OCI-LY7 (cell line): ENCODE data around the gene SCN8A. TPM values are rescaled to one million over a fixed set of nuclear protein-coding genes. Genes with fewer than 3 reads are reported as not detected.

ENCODE experiments used
- BruUV-seq: library from RNA; stranded (reverse); fragments of 400-500 nt; replicated peaks from 2 replicates; lab custom pipeline; 2021; lab: Mats Ljungman, UMichigan
- CTCF ChIA-PET: fragments of 300-600 bp; sonication (Branson Sonifier 250); formaldehyde crosslinking; loops from one replicate; lab custom pipeline; 2022; ENCODE audit warnings: antibody characterized with exemption; ENCODE audit not compliant: unreplicated experiment; lab: Charles Lee
- POLR2A ChIA-PET: fragments of 300-600 bp; sonication (Branson Sonifier 250); formaldehyde crosslinking; loops from one replicate; lab custom pipeline; 2022; ENCODE audit warnings: antibody characterized with exemption; lab: Charles Lee
- DNase-seq: peaks from one replicate; pipeline ENCODE4 v3.0.0-alpha.2; 2015; ENCODE audit warnings: low spot score
- H2AFZ ChIP-seq: fragments of 200-600 bp; sonication (generic), shearing (Covaris generic); 2 replicates; pipeline ENCODE4 v1.6.1; 2014; ENCODE audit warnings: mild to moderate bottlenecking, antibody characterized with exemption, low read length, moderate library complexity
- H3K27ac ChIP-seq: fragments of 200-600 bp; sonication (generic); 2 replicates; pipeline ENCODE4 v1.5.1; 2014; ENCODE audit warnings: mixed run types, low read depth, mild to moderate bottlenecking, moderate library complexity, low read length, inconsistent platforms; ENCODE audit not compliant: poor library complexity, severe bottlenecking
- H3K36me3 ChIP-seq: fragments of 200-600 bp; sonication (generic); 2 replicates; pipeline ENCODE4 v1.6.1; 2014; ENCODE audit warnings: mild to moderate bottlenecking, antibody characterized with exemption, low read length, moderate library complexity, mixed read lengths; ENCODE audit not compliant: insufficient read depth
- H3K4me1 ChIP-seq: fragments of 200-600 bp; sonication (generic); 2 replicates; pipeline ENCODE4 v1.5.1; 2014; ENCODE audit warnings: mild to moderate bottlenecking, low read length; ENCODE audit not compliant: insufficient read depth, poor library complexity, severe bottlenecking
- H3K4me2 ChIP-seq: fragments of 200-600 bp; sonication (generic); 2 replicates; pipeline ENCODE4 v1.6.1; 2014; ENCODE audit warnings: mild to moderate bottlenecking, low read length
- H3K4me3 ChIP-seq: fragments of 200-600 bp; sonication (generic); 2 replicates; pipeline ENCODE4 v1.5.1; 2014; ENCODE audit warnings: mild to moderate bottlenecking, low read depth, low read length; ENCODE audit not compliant: poor library complexity, severe bottlenecking
- H3K79me2 ChIP-seq: fragments of 200-600 bp; sonication (generic); 2 replicates; pipeline ENCODE4 v1.6.1; 2016; ENCODE audit warnings: low read depth, mild to moderate bottlenecking, low read length, moderate library complexity, mixed read lengths; ENCODE audit not compliant: insufficient read depth
- H3K9me2 ChIP-seq: fragments of 200-600 bp; sonication (generic); 2 replicates; pipeline ENCODE4 v1.6.1; 2016; ENCODE audit warnings: mild to moderate bottlenecking, low read length, mixed read lengths; ENCODE audit not compliant: insufficient read depth
- H3K9me3 ChIP-seq: fragments of 200-600 bp; sonication (generic); 2 replicates; pipeline ENCODE4 v1.6.1; 2014; ENCODE audit warnings: mild to moderate bottlenecking, mixed run types, low read length, mixed read lengths
- H4K20me1 ChIP-seq: fragments of 200-600 bp; sonication (generic); 2 replicates; pipeline ENCODE4 v1.6.1; 2014; ENCODE audit warnings: mild to moderate bottlenecking, antibody characterized with exemption, low read length, moderate library complexity, mixed read lengths; ENCODE audit not compliant: insufficient read depth
- EZH2phosphoT487 ChIP-seq: fragments of 200-600 bp; sonication (generic); IDR thresholded peaks from 2 replicates; pipeline ENCODE4 v1.6.1; 2018; ENCODE audit warnings: low read depth, borderline replicate concordance, mild to moderate bottlenecking, mixed run types, antibody characterized with exemption, low read length, moderate library complexity, mixed read lengths
- intact Hi-C: fragments of 100-400 bp; cut with micrococcal nuclease; formaldehyde crosslinking; loops from one replicate; pipeline ENCODE4 v1.10.0; 2022; ENCODE audit not compliant: unreplicated experiment
- total RNA-seq, 2 experiments: library from RNA; depleted of rRNA in 1 of 2; stranded (reverse); fragments of >200 nt in 1 of 2; shearing (Covaris generic) in 1 of 2; gene quantifications; 2 replicates each; pipeline ENCODE4 v1.2.3, GENCODE V29; 2014 to 2022
- TF ChIP-seq, protein P1 (sequence below): fragments of 200-600 bp; sonication (generic); conservative IDR thresholded peaks from 2 replicates; pipeline ENCODE4 v1.5.1; 2014; ENCODE audit warnings: mild to moderate bottlenecking, antibody characterized with exemption, low read length, moderate library complexity, mixed read lengths

SCN8A gene
- total RNA-seq, 2 experiments from 2014 or later = 0.88 to 2.6 TPM

DNA sequence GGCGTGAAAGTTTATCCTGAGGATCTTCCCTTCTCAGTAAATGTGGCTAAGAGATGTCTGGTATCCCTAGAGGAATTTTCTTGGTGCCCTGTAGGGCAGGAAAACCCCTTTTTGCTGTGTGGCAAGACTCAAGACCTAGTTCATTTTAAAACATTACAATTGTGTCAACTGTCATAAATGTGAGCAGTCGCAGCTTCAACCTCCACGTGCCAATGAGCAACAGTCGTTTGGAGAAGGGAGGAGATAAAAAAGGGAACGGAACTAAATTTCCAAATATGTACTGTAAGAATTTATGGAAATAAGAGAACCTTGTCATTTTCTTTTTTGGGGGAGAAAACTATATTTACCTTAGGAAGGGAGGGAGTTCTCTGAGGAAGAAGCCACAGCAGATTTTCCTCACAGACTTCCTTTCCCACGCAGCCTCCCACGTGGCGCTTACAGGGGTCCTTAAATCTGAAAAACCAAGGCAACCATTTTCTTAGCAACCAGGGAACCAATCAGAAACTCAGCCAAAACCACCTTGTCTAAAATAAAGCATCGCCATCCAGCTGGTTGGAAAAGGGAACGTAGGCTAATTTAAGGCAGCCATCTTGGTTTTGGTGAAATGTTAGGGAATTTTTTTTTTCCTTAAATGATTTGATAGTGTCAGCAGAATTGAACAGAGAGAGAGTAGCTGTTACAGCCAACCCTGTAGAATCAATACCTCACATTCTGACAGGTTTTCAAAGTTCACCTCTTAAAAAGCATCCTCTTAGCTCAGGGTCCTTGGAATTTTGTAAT, 158.4 kb downstream of the SCN8A start:
- no peak for DNase-seq
- Histone ChIP-seq H3K27ac (no peak overlapping the region), H4K20me1 (no peaks in the 10 kb centered on the region), H3K4me3 (no peak overlapping the region), H3K4me2 (no peak overlapping the region), H3K9me3 (no peaks in the 10 kb centered on the region), H3K79me2 (no peaks in the 10 kb centered on the region), H3K9me2 (no peaks in the 10 kb centered on the region), H3K36me3 (no peaks in the 10 kb centered on the region), H3K4me1 (no peaks in the 10 kb centered on the region), H2AFZ (no peak overlapping the region)
- intact Hi-C loops = no loop called here
- CTCF ChIA-PET = no interaction called here
- TF ChIP-seq, protein P1, sequence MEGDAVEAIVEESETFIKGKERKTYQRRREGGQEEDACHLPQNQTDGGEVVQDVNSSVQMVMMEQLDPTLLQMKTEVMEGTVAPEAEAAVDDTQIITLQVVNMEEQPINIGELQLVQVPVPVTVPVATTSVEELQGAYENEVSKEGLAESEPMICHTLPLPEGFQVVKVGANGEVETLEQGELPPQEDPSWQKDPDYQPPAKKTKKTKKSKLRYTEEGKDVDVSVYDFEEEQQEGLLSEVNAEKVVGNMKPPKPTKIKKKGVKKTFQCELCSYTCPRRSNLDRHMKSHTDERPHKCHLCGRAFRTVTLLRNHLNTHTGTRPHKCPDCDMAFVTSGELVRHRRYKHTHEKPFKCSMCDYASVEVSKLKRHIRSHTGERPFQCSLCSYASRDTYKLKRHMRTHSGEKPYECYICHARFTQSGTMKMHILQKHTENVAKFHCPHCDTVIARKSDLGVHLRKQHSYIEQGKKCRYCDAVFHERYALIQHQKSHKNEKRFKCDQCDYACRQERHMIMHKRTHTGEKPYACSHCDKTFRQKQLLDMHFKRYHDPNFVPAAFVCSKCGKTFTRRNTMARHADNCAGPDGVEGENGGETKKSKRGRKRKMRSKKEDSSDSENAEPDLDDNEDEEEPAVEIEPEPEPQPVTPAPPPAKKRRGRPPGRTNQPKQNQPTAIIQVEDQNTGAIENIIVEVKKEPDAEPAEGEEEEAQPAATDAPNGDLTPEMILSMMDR = no peak
- no peak for TF ChIP-seq EZH2phosphoT487
- no TSS peak for BruUV-seq
- POLR2A ChIA-PET = no interaction called here

GRCh38 chr12:51749986-51750317, 158.9 kb downstream of the SCN8A start:
- POLR2A ChIA-PET = no interaction called here
- H3K4me3 ChIP-seq = no peak overlapping the region
- CTCF ChIA-PET = no interaction called here
- H3K9me2 ChIP-seq = no peaks in the 10 kb centered on the region
- H4K20me1 ChIP-seq = no peaks in the 10 kb centered on the region
- H3K27ac ChIP-seq = no peak overlapping the region
- no peaks in the 10 kb centered on the region for H3K4me1 ChIP-seq
- no peak overlapping the region for H3K4me2 ChIP-seq
- no peaks in the 10 kb centered on the region for H3K9me3 ChIP-seq
- DNase-seq = no peak
- BruUV-seq = no TSS peak
- intact Hi-C loops = no loop called here
- no peak overlapping the region for H2AFZ ChIP-seq
- no peaks in the 10 kb centered on the region for H3K79me2 ChIP-seq
- TF ChIP-seq, protein P1 = no peak
- TF ChIP-seq EZH2phosphoT487 = no peak
- H3K36me3 ChIP-seq = no peaks in the 10 kb centered on the region

- intact Hi-C loops = no loop called here
These were observed 160.6 kb downstream of the SCN8A start for GRCh38 chr12:51751661-51752060.

More at GRCh38 chr12:51751661-51752060, 160.6 kb downstream of the SCN8A start:
- H3K27ac ChIP-seq = no peak overlapping the region
- H3K79me2 ChIP-seq = no peaks in the 10 kb centered on the region
- H3K4me2 ChIP-seq = no peak overlapping the region
- H3K9me2 ChIP-seq = no peaks in the 10 kb centered on the region
- H3K9me3 ChIP-seq = no peaks in the 10 kb centered on the region
- CTCF ChIA-PET = no interaction called here
- H2AFZ ChIP-seq = no peak overlapping the region
- POLR2A ChIA-PET = no interaction called here
- no peaks in the 10 kb centered on the region for H3K4me1 ChIP-seq
- DNase-seq = no peak
- H3K36me3 ChIP-seq = no peaks in the 10 kb centered on the region
- H3K4me3 ChIP-seq = no peak overlapping the region
- TF ChIP-seq, protein P1 = no peak
- TF ChIP-seq EZH2phosphoT487 = no peak
- no TSS peak for BruUV-seq
- H4K20me1 ChIP-seq = no peaks in the 10 kb centered on the region
